ENCODE measurements around the gene DGKI.

The DGKI gene

DNA sequence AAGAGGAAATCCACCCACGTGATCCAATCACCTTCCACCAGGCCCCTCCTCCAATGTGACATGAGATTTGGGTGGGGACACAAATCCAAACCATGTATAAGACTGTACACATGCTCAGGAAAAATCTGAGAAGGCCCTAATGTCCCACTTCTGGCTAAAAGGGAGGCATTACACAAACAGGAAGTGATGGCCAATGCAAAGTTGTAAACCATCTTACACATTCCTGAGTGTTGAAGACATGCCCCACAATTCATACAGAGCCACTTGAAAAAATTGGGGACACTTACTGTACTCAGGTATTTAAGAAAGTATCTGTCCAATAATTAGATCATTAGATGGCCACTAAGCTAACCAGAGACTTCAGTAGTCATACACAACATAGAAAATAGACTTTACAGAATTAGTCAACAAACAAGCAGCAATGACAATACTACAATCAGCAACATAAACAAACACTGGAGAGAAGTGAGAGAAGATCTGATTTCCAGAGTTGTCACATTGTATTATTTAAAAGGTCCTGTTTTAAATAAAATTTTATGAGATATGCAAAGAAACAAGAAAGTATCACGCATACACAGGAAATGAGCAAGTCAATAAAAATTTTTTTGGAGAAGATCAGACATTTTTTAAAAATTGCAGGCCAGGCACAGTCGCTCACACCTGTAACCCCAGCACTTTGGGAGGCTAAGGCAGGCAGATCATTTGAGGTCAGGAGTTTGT is 143.3 kb downstream of the DGKI start:
- H2BK120ac ChIP-seq (ENCODE audit: insufficient read depth, low read length, poor library complexity): no peak overlapping the region
- no peak overlapping the region for H3K4me3 ChIP-seq (ENCODE audit: low read depth, low read length)
- no peak overlapping the region for H4K12ac ChIP-seq (ENCODE audit: low read depth, low read length)
- no peaks in the 10 kb centered on the region for H3K9me3 ChIP-seq (ENCODE audit: insufficient read depth, low read depth, low read length)
- no peaks in the 10 kb centered on the region for H3K4me1 ChIP-seq (ENCODE audit: control insufficient read depth in 1 of 2, insufficient read depth in 2 of 2, low read length in 2 of 2)
- H3K14ac ChIP-seq (ENCODE audit: low read length): no peak overlapping the region
- no peaks in the 10 kb centered on the region for H3K79me1 ChIP-seq (ENCODE audit: low read length)
- WGBS (ENCODE audit: extremely low coverage, insufficient coverage, insufficient read length): no CpG with 5 or more reads among the region's 3 CpGs
- DNase-seq: no peak
- H4K8ac ChIP-seq (ENCODE audit: low read depth, low read length): no peak overlapping the region
- no peak overlapping the region for H3K4me2 ChIP-seq (ENCODE audit: low read length)
- H4K91ac ChIP-seq (ENCODE audit: low read depth, low read length): no peak overlapping the region
- no peak overlapping the region for H2AFZ ChIP-seq (ENCODE audit: insufficient read depth, low read length, poor library complexity)
- no peaks in the 10 kb centered on the region for H3K27me3 ChIP-seq (ENCODE audit: insufficient read depth, low read length)
- no peak overlapping the region for H2BK5ac ChIP-seq (ENCODE audit: low read depth, low read length, poor library complexity)
- no peak overlapping the region for H2AK5ac ChIP-seq (ENCODE audit: low read length)
- no peak overlapping the region for H2BK12ac ChIP-seq (ENCODE audit: low read length)
- H3K79me2 ChIP-seq (ENCODE audit: control insufficient read depth, insufficient read depth, low read length, poor library complexity): no peaks in the 10 kb centered on the region
- H3K4ac ChIP-seq (ENCODE audit: low read depth, low read length): no peak overlapping the region
- H3K18ac ChIP-seq (ENCODE audit: low read length): no peak overlapping the region
- no peak overlapping the region for H3K9ac ChIP-seq (ENCODE audit: low read length)
- H3K36me3 ChIP-seq (ENCODE audit: control insufficient read depth in 1 of 2, insufficient read depth in 2 of 2, low read length in 2 of 2): no peaks in the 10 kb centered on the region
- H3K23ac ChIP-seq (ENCODE audit: low read length): no peak overlapping the region
- no peak overlapping the region for H3K27ac ChIP-seq (ENCODE audit: low read depth, low read length)

DNA sequence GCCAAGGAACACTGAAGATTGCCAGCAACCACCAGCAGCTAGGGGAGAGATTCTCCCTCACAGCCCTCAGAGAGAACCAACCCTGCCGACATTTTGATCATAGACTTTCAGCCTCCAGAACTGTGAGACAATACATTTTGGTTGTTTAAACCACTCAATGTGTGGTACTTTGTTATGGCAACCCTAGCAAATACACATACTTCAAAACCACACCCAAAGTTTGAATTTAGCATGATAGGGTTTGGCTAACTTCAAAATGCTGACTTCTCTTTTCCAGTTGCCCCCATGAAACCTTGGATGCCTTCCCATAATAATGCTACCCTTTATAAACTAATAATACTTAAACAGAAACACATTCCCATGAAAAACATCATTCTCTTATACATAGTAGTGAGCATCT is 149.8 kb downstream of the DGKI start:
- Histone ChIP-seq H3K4me2 (ENCODE audit: low read length) (no peak overlapping the region), H2BK120ac (ENCODE audit: insufficient read depth, low read length, poor library complexity) (no peak overlapping the region), H4K91ac (ENCODE audit: low read depth, low read length) (no peak overlapping the region), H3K4ac (ENCODE audit: low read depth, low read length) (no peak overlapping the region), H3K9ac (ENCODE audit: low read length) (no peak overlapping the region), H3K79me2 (ENCODE audit: control insufficient read depth, insufficient read depth, low read length, poor library complexity) (no peaks in the 10 kb centered on the region), H3K4me1 (ENCODE audit: control insufficient read depth in 1 of 2, insufficient read depth in 2 of 2, low read length in 2 of 2) (no peaks in the 10 kb centered on the region), H3K14ac (ENCODE audit: low read length) (no peak overlapping the region), H2BK5ac (ENCODE audit: low read depth, low read length, poor library complexity) (no peak overlapping the region), H3K27ac (ENCODE audit: low read depth, low read length) (no peak overlapping the region), H3K4me3 (ENCODE audit: low read depth, low read length) (no peak overlapping the region), H3K36me3 (ENCODE audit: control insufficient read depth in 1 of 2, insufficient read depth in 2 of 2, low read length in 2 of 2) (no peaks in the 10 kb centered on the region), H4K8ac (ENCODE audit: low read depth, low read length) (no peak overlapping the region), H3K23ac (ENCODE audit: low read length) (no peak overlapping the region), H2AK5ac (ENCODE audit: low read length) (no peak overlapping the region), H3K18ac (ENCODE audit: low read length) (no peak overlapping the region), H2AFZ (ENCODE audit: insufficient read depth, low read length, poor library complexity) (no peak overlapping the region), H3K79me1 (ENCODE audit: low read length) (no peaks in the 10 kb centered on the region), H3K9me3 (ENCODE audit: insufficient read depth, low read depth, low read length) (no peaks in the 10 kb centered on the region), H2BK12ac (ENCODE audit: low read length) (no peak overlapping the region), H4K12ac (ENCODE audit: low read depth, low read length) (no peak overlapping the region), H3K27me3 (ENCODE audit: insufficient read depth, low read length) (no peaks in the 10 kb centered on the region)
- no peak for DNase-seq
- no CpG with 5 or more reads among the region's 1 CpG for WGBS (ENCODE audit: extremely low coverage, insufficient coverage, insufficient read length)

DNA sequence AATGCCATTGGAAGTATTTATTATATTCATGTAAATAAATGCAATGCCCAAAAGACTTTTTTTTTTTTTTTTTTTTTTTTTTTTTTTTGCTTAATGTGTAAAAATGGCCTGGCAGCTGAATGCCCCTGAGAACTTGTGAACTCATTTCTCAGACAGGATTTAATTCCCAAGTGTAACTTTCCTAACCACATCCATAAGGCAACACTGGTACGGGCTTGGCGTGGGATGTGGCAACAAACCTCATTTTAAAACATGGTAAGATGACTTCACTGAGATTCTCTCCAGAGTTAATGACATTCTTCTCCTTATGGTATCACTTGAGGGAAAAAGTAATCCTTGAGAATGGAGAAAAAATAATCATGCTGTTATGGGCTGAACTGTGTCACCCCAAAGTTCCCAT is 150.4 kb downstream of the DGKI start:
- Histone ChIP-seq H3K79me2 (ENCODE audit: control insufficient read depth, insufficient read depth, low read length, poor library complexity) (no peaks in the 10 kb centered on the region), H2AFZ (ENCODE audit: insufficient read depth, low read length, poor library complexity) (no peak overlapping the region), H2BK12ac (ENCODE audit: low read length) (no peak overlapping the region), H3K4me1 (ENCODE audit: control insufficient read depth in 1 of 2, insufficient read depth in 2 of 2, low read length in 2 of 2) (no peaks in the 10 kb centered on the region), H4K12ac (ENCODE audit: low read depth, low read length) (no peak overlapping the region), H3K18ac (ENCODE audit: low read length) (no peak overlapping the region), H3K4ac (ENCODE audit: low read depth, low read length) (no peak overlapping the region), H3K79me1 (ENCODE audit: low read length) (no peaks in the 10 kb centered on the region), H3K14ac (ENCODE audit: low read length) (no peak overlapping the region), H4K8ac (ENCODE audit: low read depth, low read length) (no peak overlapping the region), H3K27me3 (ENCODE audit: insufficient read depth, low read length) (no peaks in the 10 kb centered on the region), H3K4me3 (ENCODE audit: low read depth, low read length) (no peak overlapping the region), H3K9me3 (ENCODE audit: insufficient read depth, low read depth, low read length) (no peaks in the 10 kb centered on the region), H2AK5ac (ENCODE audit: low read length) (no peak overlapping the region), H3K9ac (ENCODE audit: low read length) (no peak overlapping the region), H3K36me3 (ENCODE audit: control insufficient read depth in 1 of 2, insufficient read depth in 2 of 2, low read length in 2 of 2) (no peaks in the 10 kb centered on the region), H3K23ac (ENCODE audit: low read length) (no peak overlapping the region), H3K4me2 (ENCODE audit: low read length) (no peak overlapping the region), H2BK120ac (ENCODE audit: insufficient read depth, low read length, poor library complexity) (no peak overlapping the region), H3K27ac (ENCODE audit: low read depth, low read length) (no peak overlapping the region), H4K91ac (ENCODE audit: low read depth, low read length) (no peak overlapping the region), H2BK5ac (ENCODE audit: low read depth, low read length, poor library complexity) (no peak overlapping the region)
- DNase-seq: no peak
- no CpG with 5 or more reads among the region's 2 CpGs for WGBS (ENCODE audit: extremely low coverage, insufficient coverage, insufficient read length)

DNA sequence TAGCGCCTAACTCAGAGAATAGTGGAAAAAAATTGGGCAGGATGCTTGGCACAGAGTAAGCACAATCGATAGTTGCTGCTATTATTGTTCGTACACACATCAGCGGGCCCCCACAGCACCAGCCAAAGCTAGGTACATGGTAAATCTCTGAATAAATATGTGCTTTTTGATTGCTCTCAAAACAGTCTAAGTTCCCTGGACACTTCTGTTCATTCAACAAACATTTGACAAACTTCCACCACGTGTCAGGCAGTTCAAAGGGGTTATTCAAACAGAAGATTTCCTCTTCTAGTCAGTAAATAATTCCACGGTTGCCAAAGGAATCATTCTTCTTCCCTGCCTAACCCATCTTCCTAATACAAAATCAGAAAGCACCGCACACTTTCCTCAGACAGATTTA is 150.8 kb downstream of the DGKI start:
- Histone ChIP-seq H3K79me2 (ENCODE audit: control insufficient read depth, insufficient read depth, low read length, poor library complexity) (no peaks in the 10 kb centered on the region), H4K91ac (ENCODE audit: low read depth, low read length) (no peak overlapping the region), H3K23ac (ENCODE audit: low read length) (no peak overlapping the region), H2BK120ac (ENCODE audit: insufficient read depth, low read length, poor library complexity) (no peak overlapping the region), H4K12ac (ENCODE audit: low read depth, low read length) (no peak overlapping the region), H2BK5ac (ENCODE audit: low read depth, low read length, poor library complexity) (no peak overlapping the region), H3K14ac (ENCODE audit: low read length) (no peak overlapping the region), H4K8ac (ENCODE audit: low read depth, low read length) (no peak overlapping the region), H3K9ac (ENCODE audit: low read length) (no peak overlapping the region), H2AFZ (ENCODE audit: insufficient read depth, low read length, poor library complexity) (no peak overlapping the region), H2AK5ac (ENCODE audit: low read length) (no peak overlapping the region), H2BK12ac (ENCODE audit: low read length) (no peak overlapping the region), H3K4me2 (ENCODE audit: low read length) (no peak overlapping the region), H3K18ac (ENCODE audit: low read length) (no peak overlapping the region), H3K9me3 (ENCODE audit: insufficient read depth, low read depth, low read length) (no peaks in the 10 kb centered on the region), H3K36me3 (ENCODE audit: control insufficient read depth in 1 of 2, insufficient read depth in 2 of 2, low read length in 2 of 2) (no peaks in the 10 kb centered on the region), H3K27me3 (ENCODE audit: insufficient read depth, low read length) (no peaks in the 10 kb centered on the region), H3K27ac (ENCODE audit: low read depth, low read length) (no peak overlapping the region), H3K79me1 (ENCODE audit: low read length) (no peaks in the 10 kb centered on the region), H3K4me1 (ENCODE audit: control insufficient read depth in 1 of 2, insufficient read depth in 2 of 2, low read length in 2 of 2) (no peaks in the 10 kb centered on the region), H3K4ac (ENCODE audit: low read depth, low read length) (no peak overlapping the region), H3K4me3 (ENCODE audit: low read depth, low read length) (no peak overlapping the region)
- WGBS (ENCODE audit: extremely low coverage, insufficient coverage, insufficient read length): no CpG with 5 or more reads among the region's 7 CpGs
- DNase-seq: no peak

Measured in trophoblast cell (in vitro differentiated cells and primary cell).